Activated gamma-delta T cell treated with Interleukin-2 at 50 U/mL for 16 hours (primary cell): Measurements from ENCODE around the gene ABI1.
A peak's percentile ranks its signal among the peaks of the same experiment; 100 is the strongest.

Experiments
- DNase-seq: peaks from one replicate; pipeline ENCODE4 v3.0.0-alpha.2; 2020

The ABI1 gene

DNA sequence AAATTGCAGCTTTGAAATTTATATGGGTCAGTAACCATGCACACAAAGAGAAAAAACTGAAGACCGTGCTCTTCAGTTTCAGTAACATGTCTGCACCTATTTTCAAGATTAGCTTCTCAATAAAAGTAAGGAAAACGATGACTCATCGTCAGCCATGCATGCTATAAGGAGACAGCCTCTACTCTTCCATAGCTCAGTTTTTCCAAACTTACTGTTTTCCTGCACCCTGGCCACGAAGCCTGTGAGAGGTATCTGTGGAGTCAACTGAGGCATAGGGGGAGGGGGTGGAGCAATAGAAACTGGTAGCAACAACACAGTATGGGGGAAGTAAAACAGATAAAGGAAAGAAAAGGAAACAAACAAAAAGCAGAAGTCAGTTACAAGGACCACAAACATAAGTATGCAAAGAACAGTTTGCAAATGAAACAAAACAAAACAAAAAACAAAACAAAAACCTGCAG lies 105.3 kb downstream of the ABI1 start:
- DNase-seq: no peak

DNA sequence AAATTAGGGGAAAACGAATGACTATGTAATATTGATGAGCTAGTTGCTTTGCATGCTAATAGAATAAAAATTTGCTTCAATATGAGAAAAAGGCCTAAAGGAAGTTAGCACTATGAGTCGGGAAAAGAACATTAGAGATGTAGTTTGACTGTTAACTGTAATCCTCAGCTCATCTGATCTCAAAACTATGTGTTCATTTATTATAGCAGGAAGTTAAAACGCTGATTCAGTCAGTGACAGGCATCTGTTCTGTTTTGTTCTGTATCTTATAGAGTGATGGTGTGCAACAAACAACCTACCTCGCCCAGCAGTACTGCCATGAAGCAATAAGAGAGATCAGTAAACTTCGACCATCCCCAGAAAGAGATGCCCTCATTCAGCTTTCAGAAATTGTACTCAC lies 114.7 kb downstream of the ABI1 start:
- DNase-seq: no peak

DNA sequence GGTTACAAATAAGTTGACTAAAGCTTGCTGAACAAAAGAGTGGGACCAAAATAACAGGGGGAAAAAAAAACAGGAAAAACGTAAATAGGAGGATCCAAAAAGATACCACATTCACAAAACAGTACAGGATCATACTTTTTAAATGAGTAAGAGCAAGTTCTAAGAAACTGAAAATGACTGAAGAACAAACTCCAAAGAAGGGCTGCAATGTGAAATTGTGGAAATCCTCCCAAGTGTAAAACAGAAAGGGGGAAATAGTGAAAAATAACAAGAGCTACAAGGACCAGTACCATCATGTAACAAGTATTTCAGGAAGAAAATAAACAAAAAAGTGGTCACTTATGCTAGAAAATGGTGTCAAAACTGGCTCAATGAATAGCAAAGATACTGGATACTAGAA lies 116.9 kb downstream of the ABI1 start:
- DNase-seq: no peak

DNA sequence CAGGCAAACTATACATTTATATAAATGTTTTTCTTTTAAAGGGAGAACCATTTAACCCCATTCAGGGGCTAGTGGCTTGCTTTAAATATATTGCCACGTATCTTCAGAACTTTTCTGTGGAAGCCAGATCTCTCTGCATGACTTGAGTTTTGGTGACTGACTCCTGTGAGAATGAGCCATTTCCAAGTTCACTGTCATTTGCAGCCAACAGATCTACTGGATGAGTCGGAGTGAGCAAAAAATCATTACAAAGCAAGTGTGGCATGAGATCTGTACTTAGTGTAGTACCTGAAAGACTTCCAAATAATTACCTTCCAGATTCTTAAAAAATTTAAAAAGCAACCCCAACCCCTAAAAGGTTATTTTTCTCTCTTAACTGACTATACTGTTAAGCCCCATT lies 117.7 kb downstream of the ABI1 start:
- no peak for DNase-seq

DNA sequence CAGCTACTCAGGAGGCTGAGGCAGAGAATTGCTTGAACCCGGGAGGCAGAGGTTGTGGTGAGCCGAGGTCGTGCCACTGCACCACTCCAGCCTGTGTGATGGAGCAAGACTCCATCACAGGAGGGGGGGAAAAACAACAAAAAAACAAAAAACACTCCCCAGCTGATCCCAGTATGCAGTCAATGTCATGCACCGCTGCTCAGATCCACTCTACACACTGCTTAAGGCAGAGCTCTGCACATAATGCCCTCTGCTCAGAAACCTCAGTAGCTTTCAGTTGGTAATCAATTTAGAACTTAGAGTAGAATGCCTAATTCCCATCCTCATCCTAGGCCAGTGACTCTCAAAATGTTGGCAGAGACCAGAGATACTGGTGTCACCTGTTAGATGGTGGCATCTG lies 119.4 kb downstream of the ABI1 start:
- no peak for DNase-seq

DNA sequence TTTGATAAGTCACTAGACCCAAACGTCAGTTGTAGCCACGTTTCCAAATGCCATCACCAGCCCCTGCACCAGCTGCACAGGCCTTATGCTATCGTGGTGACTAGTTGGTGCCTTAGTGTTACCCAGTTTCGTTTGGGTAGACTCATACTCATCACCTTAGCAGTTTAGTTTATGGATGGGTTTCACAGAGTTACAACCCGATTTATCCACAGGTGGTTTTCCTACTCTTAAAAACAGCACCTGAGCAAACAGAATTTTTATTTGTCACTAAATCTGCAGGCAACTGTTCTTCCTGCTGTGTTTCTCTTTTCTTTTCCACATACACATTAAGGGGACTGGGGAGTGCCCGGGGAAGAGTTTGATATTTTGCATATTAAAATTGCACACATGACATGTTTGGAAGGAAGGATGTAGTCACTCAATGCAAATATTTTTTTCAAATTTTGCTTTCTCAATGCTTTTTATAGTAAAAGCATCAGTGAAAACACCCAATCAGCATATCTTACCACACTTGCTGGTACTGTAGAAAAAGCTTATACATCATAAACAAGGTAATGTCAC lies 121.6 kb downstream of the ABI1 start:
- no peak for DNase-seq

DNA sequence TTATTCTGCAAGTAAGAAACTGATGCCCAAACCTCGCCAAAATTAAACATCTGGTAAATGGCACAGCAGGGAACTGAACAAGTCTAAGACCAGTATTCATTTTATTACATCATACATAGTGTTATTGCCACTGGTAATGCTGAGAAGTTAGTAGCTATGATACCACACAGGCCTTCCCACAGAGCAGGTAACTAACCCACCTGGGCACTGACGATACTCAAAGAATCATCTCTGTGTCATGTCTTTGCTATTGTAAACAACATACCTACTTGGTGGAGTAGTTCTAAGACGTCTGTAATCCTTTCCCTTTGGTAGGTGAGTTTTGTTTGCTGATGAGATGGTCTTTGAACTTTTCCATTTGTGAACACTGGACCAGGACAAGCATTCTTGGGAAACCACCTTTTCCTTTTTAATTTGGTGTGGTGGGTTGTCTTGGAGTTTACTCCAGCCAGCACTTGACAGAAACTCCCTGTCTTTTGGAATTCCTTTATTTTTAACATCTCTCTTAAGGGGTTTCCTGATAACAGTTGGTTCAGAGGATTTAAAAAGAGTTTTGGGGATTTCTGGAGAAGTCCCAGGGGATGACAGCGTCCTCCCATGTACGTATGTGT lies 122.4 kb downstream of the ABI1 start:
- no peak for DNase-seq

DNA sequence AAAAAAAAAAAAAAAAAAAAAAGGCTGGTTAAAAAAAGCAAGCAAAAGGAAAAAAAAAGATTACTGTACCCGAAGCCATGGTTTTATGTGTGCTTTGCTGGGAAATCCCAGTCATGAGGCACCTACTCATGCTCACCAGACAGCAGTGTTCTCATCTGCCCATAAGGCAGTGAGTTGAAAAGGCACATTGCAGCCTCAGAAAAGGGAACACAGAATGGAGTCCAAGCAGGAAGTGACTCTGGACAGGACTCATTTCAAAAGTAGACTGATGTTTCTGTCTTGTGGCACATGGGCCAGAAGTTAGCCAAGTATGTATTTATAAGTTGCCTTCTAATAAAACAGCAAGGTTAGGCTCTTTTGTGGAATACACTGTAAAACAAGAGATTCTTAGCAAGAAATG lies 123.0 kb downstream of the ABI1 start:
- DNase-seq: no peak

DNA sequence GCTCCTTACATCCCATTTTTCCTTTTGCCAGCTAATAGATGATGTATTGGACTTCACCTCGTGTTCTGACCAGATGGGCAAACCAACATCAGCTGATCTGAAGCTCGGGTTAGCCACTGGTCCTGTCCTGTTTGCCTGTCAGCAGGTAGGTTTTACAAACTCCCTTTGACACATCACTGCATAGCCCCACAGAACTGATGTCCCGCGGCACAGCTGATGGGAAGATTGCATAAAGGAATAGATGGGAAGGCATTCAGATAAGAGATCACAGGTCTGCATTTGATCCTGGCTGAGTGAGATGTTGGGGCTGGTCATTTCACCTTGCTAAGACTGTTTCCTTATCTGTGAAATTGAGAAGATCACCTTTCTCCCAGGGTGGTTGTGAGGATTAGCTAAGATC lies 125.3 kb downstream of the ABI1 start:
- DNase-seq: no peak

DNA sequence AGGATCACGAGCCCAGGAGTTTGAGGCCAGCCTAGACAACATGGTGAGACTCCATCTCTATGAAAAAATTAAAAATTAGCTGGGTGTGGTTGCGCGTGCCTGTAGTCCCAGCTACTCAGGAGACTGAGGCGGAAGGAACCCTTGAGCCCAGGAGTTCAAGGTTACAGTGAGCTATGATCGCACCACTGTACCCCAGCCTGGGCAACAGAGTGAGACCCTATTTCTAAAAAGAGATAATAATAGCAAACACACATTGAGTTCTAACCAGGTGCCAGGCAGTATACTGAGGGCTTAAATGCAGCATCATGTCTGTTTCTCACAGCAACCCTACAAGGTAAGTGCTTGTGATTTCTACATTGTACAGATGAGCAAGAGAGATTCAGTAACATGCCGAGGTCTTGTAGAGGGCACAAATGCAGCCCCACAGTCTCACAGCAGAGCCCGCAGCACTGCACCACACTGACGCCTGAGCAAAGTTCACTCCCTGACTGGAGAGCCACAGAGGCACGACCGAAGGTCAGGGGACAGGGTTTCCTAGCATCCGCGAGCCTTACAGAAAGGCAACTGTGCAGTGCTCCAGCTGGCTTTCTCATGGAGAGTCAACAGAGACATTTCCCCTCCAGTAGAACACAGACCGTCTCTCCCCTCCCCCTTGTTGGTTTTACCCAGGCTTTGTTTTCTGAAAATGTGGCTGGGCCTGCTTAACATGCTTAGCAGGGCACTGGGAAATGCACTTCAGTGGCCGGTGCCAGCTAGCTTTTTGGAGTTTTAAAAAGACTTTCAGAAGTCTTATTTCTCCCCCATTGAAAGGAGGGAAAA lies 126.8 kb downstream of the ABI1 start:
- no peak for DNase-seq

DNA sequence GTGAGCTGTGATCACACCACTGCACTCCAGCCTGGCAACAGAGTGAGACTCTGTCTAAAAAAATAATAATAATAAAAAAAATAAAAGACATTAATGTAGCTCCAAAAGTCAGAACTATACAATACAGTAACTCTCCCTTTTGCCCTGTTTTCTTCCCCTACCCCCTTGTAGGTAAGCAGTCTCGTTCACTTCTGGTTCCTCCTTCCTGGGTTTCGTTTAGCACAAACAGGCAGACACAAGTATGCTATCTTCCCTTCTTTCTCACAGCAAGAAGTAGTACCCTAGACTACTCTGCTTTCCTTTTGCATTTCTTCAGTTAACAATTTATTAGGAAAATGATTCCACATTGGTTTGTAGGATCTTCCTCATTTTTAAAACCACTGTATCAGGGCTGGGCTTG lies 130.2 kb downstream of the ABI1 start:
- DNase-seq: no peak

DNA sequence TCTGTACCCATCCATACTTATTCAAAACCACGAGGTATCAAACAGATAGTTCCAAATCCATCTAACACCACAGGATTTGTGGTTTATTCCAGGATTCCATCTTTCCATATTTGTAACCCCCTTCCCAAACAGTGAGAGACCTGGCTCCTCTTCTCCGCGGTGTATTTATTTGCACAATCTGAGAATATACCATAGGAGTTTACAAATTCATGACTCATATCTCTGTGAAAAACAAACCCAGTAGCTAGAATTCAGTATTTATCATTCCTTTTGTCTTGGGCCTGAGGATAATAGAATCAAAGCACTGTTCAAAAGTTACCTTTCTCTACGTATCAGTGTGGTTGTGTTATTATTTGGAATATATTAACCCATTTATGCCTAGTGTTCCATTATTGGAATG lies 131.4 kb downstream of the ABI1 start:
- DNase-seq: no peak

DNA sequence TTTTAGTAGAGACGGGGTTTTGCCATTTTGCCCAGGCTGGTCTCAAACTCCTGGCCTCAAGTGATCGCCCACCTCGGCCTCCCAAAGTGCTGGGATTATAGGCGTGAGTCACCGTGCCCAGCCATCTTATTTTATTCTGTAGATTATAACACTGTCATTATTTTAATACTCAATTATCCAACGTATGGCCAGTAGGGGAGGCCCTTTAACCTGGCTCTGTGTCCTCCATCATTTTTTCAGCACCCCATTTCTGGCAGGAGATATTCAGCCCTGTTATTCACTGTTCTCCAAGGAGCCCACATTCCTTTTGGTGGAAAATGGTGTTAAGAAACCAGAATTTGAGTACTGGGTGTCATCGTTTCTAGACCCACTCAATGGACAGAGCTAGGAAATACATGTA lies 131.8 kb downstream of the ABI1 start:
- DNase-seq: no peak

DNA sequence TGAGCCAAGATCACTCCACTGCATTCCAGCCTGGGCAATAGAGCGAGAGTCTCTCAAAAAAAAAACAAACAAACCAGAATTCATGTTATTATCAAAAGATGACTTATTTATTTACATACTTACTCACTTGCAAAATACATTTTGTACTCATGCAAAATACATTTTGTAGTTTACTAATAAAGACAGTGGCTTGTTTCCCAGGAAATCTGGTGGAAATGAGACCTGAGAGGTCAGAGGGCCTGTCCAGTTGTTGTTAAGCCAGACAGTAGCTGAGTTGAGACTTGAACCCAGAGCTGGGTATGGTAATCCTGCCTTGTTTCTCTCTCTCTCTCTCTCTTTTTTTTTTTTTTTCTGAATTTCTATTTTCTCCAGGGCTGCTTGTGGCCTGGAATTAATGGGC lies 133.8 kb downstream of the ABI1 start:
- no peak for DNase-seq

DNA sequence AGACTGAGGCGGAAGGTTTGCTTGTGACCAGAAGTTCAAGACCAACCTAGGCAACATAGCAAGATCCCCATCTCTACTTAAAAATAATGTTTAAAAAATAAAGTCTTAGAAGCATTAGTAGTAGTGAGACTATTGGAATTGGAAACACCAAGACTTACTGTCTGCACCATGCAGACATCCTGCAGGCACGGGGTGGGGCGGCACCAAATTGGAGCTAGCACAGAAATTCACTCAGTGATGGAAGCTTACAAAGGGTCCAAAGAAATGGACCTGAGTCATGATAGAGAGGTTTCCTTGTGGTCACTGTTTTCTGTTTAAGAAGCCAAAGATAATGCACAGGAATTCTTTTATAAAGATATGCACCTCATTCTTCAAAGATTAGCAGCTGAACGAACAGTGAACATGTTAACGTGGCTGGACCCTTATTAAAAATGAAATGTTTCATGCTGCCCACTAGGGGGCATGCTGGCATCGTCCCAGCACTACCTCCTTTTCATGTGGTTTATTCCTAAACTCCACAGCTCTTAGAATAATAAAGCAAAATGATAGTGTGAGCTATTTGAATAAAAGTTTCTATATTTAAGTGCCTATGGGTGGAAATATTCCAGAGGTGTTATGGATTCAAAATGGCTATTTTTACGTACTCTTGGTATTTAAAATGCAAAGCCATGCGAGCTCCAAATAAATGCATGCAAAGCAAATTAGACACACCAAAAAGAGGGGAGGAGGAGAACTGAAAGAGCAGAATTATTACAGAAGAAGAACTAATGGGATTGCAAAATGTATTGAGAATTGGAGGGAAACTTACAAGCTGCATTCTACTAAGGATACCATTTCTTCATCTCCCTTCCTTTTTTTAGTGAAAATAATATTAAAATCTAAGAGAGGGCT lies 134.7 kb downstream of the ABI1 start:
- peak; percentile 35 for DNase-seq

DNA sequence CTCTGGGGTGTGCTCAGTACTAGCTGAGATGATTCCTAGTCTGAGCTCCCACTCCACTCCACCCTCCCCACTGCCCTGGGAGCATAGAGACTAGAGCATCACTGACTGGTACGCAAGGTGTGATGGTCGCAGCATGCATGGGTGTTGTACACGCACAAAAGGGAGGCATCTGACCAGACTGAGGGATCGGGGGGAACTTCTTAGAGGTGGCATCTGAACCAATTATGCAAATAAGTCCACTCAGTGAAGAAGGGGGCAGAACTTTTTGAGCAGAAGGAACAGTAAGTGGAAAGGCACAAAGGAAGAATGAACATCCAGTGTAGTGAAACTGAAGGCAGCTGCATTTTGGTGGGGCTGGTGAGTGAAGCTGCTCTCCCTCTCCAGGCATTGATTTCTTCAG lies 137.7 kb downstream of the ABI1 start:
- DNase-seq: no peak

DNA sequence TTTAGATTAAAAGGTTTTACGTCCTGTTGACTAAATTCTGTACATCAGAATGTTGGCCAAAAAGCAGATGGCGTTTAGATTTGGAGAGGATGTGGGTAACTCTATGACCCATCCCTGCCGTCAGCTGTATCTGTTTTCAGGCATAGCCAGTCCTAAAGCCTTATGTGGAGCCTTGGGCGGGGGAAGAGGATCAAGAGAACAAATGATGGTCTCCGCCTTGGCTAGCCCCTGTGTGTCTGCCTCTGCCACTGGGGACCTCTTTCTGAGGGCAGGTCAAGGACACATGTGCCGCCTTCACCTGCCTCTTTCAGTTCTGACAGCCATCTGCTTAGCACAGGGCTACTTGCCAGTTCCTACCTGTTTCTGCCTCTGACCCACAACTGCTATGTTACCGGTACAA lies 139.2 kb downstream of the ABI1 start:
- DNase-seq: peak; percentile 60

DNA sequence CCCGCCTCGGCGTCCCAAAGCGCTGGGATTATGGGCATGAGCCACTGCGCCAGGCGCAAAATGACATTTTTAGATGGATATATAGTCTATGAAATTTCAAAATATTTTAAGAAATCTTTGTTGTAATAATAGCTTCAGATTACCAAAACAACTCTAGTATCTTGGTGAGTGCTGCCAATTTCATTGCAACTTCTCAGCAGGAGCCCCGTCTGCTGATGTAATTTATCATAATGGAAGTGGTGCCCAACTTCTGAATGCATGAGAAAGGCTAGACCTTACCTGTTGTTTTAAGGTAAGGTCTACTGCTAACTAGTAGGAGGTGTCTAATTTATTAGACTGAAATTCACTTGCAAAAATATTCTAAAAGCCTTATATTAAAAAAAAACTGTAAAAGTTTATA lies 143.3 kb downstream of the ABI1 start:
- no peak for DNase-seq

DNA sequence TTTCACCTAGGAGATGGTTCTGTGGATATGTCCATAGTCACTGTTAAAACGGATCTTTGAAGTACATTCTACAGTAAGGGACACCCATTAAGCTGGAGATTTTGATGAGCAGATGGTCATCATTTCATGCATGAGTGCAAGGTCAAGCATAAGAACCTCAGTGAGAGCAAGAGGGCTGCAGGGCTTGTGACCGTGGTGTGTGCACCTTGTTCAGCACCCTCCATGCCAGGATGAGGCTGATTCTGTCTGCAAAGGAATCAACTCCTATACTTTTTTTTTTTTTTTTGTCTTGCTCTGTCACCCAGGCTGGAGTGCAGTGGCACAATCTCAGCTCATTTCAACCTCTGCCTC lies 145.6 kb downstream of the ABI1 start:
- no peak for DNase-seq

DNA sequence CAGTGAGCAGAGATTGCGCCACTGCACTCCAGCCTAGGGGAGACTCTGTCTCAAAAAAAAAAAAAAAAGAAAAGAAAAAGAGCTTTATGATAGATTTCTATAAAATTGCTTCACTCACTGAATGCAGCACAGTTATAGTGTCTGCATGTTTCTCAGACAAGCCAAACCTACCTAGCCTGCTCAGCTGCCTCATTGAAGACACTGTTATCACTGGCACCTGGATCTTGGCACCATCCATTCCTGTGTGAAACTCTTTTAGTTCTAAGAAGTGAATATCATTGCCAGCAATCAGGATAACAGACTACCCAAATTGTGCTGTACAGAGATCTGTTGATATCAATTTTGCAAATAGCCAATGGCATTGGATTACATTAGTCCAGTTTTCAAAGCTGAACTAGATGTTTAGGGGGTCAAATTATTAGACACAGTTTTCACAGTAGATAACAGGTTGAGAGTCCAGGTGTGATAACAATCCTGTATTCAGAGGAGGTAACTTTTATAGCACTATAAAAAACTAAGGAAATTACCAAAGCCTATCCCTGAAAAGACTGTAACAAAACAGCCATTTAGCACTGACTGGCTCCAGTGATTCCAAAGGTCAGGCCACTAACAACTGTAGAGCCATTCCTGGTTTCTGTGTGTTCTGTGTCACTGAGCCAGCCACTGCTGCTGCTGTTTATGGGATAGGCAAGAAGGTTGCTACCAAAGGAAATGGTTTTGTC lies 146.2 kb downstream of the ABI1 start:
- DNase-seq: no peak

DNA sequence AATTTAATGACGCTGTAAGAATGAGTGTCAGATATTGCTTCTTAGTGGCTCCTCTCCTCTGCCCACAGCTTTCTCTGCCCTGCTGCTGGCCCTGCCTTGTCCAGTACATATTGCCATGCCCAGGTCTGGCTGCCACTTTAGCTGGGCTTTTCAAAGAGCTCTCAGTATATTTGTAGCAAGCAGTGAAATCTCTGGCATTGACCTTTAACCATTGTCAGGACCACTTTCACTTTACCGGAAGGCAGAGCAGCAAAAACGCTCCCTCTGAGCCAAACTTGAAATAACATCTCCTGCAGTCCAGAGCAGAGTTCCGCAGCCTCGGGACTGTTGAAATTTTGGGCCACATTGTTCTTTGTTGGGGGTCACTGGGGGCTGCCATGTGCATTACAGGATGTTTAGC lies 149.4 kb downstream of the ABI1 start:
- no peak for DNase-seq

DNA sequence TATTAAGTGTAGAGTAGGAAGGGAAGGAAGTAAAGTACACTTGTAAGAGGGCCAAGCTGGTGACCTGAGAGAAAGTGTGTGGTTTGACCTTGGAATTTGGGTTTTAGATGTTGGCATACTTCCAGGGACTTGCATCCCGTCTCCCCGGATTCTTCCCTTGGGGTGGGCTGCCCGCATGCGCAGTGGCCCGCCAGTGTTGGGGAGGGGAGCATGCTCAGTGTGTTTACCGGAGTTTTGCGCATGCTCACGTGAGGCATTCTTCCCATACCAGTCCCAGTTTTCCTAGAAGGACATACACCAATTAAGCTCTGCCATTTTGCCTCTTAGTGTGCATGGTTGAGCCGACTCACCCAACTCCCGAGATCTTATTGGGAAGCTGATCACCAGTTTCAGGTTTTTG lies 153.8 kb downstream of the ABI1 start:
- no peak for DNase-seq

DNA sequence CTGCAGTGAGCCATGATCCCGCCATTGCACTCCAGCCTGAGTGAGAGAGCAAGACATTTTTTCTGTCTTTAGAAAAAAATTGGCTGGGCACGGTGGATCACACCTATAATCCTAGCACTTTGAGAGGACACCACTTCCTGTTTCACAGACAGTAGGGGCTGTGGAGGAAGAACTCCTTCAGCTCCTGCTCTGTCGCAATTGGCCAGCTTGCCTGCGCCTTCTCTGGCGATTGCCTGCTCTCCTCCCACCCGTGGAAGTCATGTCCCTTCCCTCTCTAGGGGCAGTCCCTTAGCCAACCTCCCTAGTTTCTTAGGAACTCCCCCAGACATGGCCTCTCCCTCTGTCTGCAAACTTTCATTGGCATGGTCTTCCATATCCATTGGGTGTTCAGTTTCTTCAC lies 154.6 kb downstream of the ABI1 start:
- no peak for DNase-seq
